AG04450 (cell line): ENCODE data around the gene NR2E1. TPM values are rescaled to one million over a fixed set of nuclear protein-coding genes. Genes with fewer than 3 reads are reported as not detected.

Experiments
- CTCF ChIA-PET: fragments of 300-600, 350-600 bp; formaldehyde crosslinking; extraction: SDS; loops from one replicate; lab custom pipeline; 2022; ENCODE audit warnings: antibody characterized with exemption, inconsistent platforms; lab: Charles Lee
- POLR2A ChIA-PET: fragments of 350-600 bp; formaldehyde crosslinking; extraction: SDS; loops from one replicate; lab custom pipeline; 2021; ENCODE audit warnings: antibody characterized with exemption, inconsistent platforms; lab: Yijun Ruan, JAX
- DNase-seq: peaks from one replicate; pipeline ENCODE4 v3.0.0-alpha.2; 2011; ENCODE audit warnings: low read depth, low spot score
- H3K27ac ChIP-seq: one replicate; pipeline ENCODE4 v1.5.1; 2012; ENCODE audit warnings: low read depth, low read length, control low read depth
- H3K27me3 ChIP-seq: one replicate; pipeline ENCODE4 v1.6.0; 2012; ENCODE audit warnings: low read length; ENCODE audit not compliant: control insufficient read depth, insufficient read depth
- H3K4me3 ChIP-seq: 2 replicates; pipeline ENCODE4 v1.5.1; 2011; ENCODE audit warnings: mild to moderate bottlenecking, low read depth, low read length, control low read depth
- H3K9me3 ChIP-seq: 2 replicates; pipeline ENCODE4 v1.5.1; 2012; ENCODE audit warnings: low read length; ENCODE audit not compliant: control insufficient read depth, insufficient read depth
- polyA plus RNA-seq: library from polyadenylated mRNA; depleted of rRNA; stranded (reverse); fragments of >200 nt; gene quantifications from 2 replicates; pipeline ENCODE4 v1.2.3, GENCODE V29; 2011
- TF ChIP-seq, protein P1 (sequence below): IDR thresholded peaks from 2 replicates; pipeline ENCODE4 v1.5.1; 2011; ENCODE audit warnings: low read depth, low read length, control low read depth, inconsistent platforms

NR2E1 gene
- polyA plus RNA-seq, 1 experiment, result not detected

DNA sequence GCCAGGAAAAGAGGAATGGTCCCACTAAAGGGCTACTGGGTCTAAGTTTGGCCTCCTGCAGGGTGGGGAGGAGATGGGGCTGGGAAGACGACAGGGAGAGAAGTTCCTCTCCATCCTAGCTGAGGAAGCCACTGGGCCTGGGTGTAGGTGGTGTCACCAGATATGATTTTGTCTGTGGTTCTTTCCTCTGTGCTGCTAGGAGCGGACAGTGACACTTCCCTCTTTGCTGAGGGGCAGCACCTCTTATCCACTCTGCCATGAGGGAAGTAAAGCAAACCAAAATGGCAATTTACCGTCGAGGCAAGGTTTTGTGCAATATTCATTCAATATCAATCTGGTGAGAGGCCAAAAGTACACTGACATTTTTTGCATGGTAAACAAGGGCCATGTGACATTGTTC, 33.0 kb upstream of the NR2E1 start:
- H3K4me3 ChIP-seq, result no peak overlapping the region
- POLR2A ChIA-PET, result no interaction called here

DNA sequence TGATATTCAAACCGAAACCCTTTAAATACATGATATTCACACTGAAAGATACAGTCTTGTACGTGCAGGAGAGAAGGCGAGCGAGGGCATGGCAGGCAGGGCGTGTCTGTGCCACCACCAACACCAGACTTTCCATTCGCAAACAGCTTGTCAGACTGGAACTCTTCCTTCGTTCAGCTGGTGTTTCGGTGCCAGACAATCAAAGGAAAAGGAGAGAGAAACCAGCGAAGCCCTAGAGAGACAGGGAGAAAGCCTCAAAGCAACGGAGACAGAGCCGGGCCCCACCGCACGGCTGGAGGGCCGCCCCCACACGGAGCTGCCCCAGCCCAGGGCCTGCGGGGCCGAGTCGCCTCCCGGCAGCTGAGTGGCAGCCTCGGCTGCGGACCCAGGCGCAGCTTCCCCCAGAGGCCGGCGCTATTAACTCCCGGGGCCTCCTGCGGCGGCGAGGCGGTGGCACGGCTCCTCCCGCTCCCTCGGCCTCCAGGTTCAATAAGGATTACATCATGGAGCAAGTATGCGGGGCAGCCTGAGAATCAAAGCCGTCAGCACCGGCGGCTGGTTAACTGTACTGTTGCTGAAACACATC, 32.1 kb upstream of the NR2E1 start:
- DNase-seq, result peak; percentile 39
- no peak overlapping the region for H3K27ac ChIP-seq
- TF ChIP-seq, protein P1, sequence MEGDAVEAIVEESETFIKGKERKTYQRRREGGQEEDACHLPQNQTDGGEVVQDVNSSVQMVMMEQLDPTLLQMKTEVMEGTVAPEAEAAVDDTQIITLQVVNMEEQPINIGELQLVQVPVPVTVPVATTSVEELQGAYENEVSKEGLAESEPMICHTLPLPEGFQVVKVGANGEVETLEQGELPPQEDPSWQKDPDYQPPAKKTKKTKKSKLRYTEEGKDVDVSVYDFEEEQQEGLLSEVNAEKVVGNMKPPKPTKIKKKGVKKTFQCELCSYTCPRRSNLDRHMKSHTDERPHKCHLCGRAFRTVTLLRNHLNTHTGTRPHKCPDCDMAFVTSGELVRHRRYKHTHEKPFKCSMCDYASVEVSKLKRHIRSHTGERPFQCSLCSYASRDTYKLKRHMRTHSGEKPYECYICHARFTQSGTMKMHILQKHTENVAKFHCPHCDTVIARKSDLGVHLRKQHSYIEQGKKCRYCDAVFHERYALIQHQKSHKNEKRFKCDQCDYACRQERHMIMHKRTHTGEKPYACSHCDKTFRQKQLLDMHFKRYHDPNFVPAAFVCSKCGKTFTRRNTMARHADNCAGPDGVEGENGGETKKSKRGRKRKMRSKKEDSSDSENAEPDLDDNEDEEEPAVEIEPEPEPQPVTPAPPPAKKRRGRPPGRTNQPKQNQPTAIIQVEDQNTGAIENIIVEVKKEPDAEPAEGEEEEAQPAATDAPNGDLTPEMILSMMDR, result 0 out of 2 replicates have a peak, but pooled peaks have one; percentile 8
- peak overlapping the region; percentile 50 for H3K4me3 ChIP-seq
- H3K27me3 ChIP-seq, result peaks cover 31% of the 10 kb centered on the region
- POLR2A ChIA-PET, result no interaction called here
- no peaks in the 10 kb centered on the region for H3K9me3 ChIP-seq
- CTCF ChIA-PET, result interaction anchor here (2.3 kb wide), 1 partner anchor 359 kb away, joined by 10 read pairs; no protein-coding TSS in a partner anchor

More for the DNA sequence above, 33.0 kb upstream of the NR2E1 start:
- DNase-seq, result no peak
- TF ChIP-seq, protein P1, result no peak
- Histone ChIP-seq H3K27ac (no peak overlapping the region), H3K27me3 (peaks cover 32% of the 10 kb centered on the region), H3K9me3 (no peaks in the 10 kb centered on the region)
- CTCF ChIA-PET, result interaction anchor here (0.6 to 1.4 kb wide), 3 partner anchors 85 to 360 kb away, joined by 3 to 6 read pairs (median 3); no protein-coding TSS in a partner anchor

DNA sequence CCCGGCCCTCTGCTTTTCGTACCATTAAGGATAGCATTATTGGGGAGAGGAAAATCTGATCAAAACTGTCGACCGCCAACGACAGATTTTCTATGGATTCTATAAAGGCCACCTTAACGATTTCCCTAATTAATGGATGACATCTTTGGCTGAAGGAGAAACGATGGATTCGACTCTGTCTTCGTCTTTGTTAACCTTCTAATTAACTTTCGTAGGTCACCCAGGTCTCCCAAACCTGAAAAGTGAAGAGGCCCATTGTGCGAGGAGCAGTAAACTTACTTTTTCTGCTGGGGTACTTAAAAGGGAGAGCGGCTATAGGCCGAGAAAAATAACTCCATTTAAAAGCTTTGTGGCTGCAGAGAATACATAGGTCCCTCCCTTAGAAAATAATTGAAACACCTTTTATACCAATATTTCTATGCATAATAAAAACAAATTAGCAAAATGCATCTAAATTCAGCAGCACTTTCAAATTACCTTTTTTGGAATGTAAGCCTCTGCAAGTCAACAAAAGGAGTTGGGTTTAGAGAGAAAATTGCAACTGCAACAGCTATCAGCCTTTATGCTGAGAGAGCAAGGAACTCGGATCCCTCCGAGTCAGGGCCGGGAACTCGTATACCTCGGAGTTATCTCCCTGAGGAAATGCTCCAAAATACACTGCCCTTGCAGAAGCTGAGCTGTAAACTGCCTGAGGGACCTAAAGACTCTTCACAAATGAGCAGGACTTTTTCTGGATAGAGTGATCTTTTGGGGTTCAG, 31.4 kb upstream of the NR2E1 start:
- ChIA-PET POLR2A (no interaction called here), CTCF (interaction anchor here (2.3 kb wide), 1 partner anchor 358 kb away, joined by 10 read pairs; no protein-coding TSS in a partner anchor)
- Histone ChIP-seq H3K9me3 (no peaks in the 10 kb centered on the region), H3K4me3 (peak overlapping the region; percentile 50), H3K27ac (no peak overlapping the region), H3K27me3 (peaks cover 24% of the 10 kb centered on the region)
- no peak for DNase-seq
- TF ChIP-seq, protein P1, result no peak

DNA sequence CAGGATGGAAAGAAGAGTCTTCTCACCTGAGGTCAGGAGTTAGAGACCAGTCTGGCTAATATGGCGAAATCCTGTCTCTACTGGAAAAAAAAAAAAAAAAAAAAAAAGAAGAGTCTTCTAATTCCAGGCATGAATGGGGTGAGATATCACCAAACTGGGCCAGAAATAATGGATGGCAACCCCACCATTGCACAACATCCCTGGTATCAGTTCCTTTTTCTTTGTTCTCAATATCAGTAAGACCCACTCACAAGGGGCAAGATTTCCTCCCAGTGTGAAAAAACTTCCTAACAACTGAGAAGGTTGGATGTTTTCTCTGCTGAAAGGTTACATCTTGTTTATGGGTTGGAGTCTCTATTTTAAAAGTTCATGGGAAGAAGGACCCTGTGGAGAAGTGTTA, 23.6 kb upstream of the NR2E1 start:
- TF ChIP-seq, protein P1, result no peak
- Histone ChIP-seq H3K27me3 (peaks cover 20% of the 10 kb centered on the region), H3K27ac (no peak overlapping the region), H3K4me3 (no peak overlapping the region), H3K9me3 (no peaks in the 10 kb centered on the region)
- ChIA-PET CTCF (no interaction called here), POLR2A (no interaction called here)
- no peak for DNase-seq

DNA sequence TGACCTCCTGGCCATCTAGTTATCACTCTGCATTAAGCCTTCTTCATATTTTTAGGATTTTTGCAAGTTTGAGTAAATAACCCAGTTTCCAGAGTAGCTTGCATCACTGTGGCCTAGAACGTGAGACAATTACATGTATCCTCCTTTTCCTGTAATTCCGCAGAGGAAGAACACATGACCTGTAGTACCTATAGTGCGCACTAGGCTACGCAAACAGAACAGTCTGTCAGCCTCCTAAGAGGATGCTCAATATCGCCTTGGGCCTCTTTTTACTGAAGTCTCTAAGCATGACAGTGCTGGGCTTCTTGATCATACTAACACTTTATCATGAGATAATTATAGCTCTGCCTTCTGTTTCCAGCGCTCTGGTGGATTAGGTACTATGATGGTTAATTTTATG, 20.2 kb upstream of the NR2E1 start:
- Histone ChIP-seq H3K9me3 (no peaks in the 10 kb centered on the region), H3K27ac (no peak overlapping the region), H3K27me3 (peaks cover 14% of the 10 kb centered on the region), H3K4me3 (no peak overlapping the region)
- TF ChIP-seq, protein P1, result no peak
- DNase-seq, result no peak
- CTCF ChIA-PET, result no interaction called here
- POLR2A ChIA-PET, result no interaction called here
